HG03571 (cell line): ENCODE results near the gene ESR2.

Source experiments
- ATAC-seq: cut with Tn5 transposase; IDR thresholded peaks from one replicate; pipeline ENCODE4 v1.9.1; 2021; ENCODE audit not compliant: unreplicated experiment

ESR2 gene

GRCh38 chr14:64266239-64266638 is 27.9 kb downstream of the ESR2 start:
- ATAC-seq: no peak

GRCh38 chr14:64265222-64265621 is 28.9 kb downstream of the ESR2 start:
- no peak for ATAC-seq

GRCh38 chr14:64260418-64260817 is 33.8 kb downstream of the ESR2 start:
- ATAC-seq: no peak

- no peak for ATAC-seq
Observed at GRCh38 chr14:64255756-64256155, 38.4 kb downstream of the ESR2 start.

- ATAC-seq: no peak
Observed at GRCh38 chr14:64253672-64254071, 40.5 kb downstream of the ESR2 start.

- ATAC-seq: no peak
Observed at GRCh38 chr14:64249363-64249762, 44.8 kb downstream of the ESR2 start.

GRCh38 chr14:64248689-64249088 is 45.5 kb downstream of the ESR2 start:
- no peak for ATAC-seq

GRCh38 chr14:64247195-64247594 is 47.0 kb downstream of the ESR2 start:
- ATAC-seq: no peak

- ATAC-seq: no peak
Observed at GRCh38 chr14:64246688-64247087, 47.5 kb downstream of the ESR2 start.

- ATAC-seq: no peak
Observed at GRCh38 chr14:64245491-64245890, 48.7 kb downstream of the ESR2 start.

- ATAC-seq: no peak
Observed at GRCh38 chr14:64244279-64244678, 49.9 kb downstream of the ESR2 start.

- no peak for ATAC-seq
Observed at GRCh38 chr14:64238631-64239030, 55.5 kb downstream of the ESR2 start.

GRCh38 chr14:64238049-64238448 is 56.1 kb downstream of the ESR2 start:
- ATAC-seq: no peak

- peak; percentile 69 for ATAC-seq
Observed at GRCh38 chr14:64235652-64236640, 58.2 kb downstream of the ESR2 start.

- peak; percentile 4 for ATAC-seq
Observed at GRCh38 chr14:64234877-64235651, 59.1 kb downstream of the ESR2 start.

GRCh38 chr14:64233531-64234190 is 60.5 kb downstream of the ESR2 start:
- no peak for ATAC-seq

- no peak for ATAC-seq
Observed at GRCh38 chr14:64232944-64233343, 61.2 kb downstream of the ESR2 start.

- ATAC-seq: no peak
Observed at GRCh38 chr14:64232095-64232838, 61.9 kb downstream of the ESR2 start.

GRCh38 chr14:64229489-64229888 is 64.7 kb downstream of the ESR2 start:
- ATAC-seq: no peak

GRCh38 chr14:64227856-64228255 is 66.3 kb downstream of the ESR2 start:
- no peak for ATAC-seq
